Dermis microvascular lymphatic vessel endothelial cell (primary cell): Measurements from ENCODE around the gene DHRS1. TPM values are rescaled to one million over a fixed set of nuclear protein-coding genes. Genes with fewer than 3 reads are reported as not detected.
"Not testable (repeated sequence)": the region's sequence is repeated elsewhere in the genome, so short reads cannot be mapped to it uniquely, and the experiment has no call there.

Source experiments
- DNase-seq, 2 donors: peaks; one replicate each; pipeline versions ENCODE4 v3.0.0 to v3.0.0-alpha.2; 2010; ENCODE audit warnings: low read depth in 2 of 2
- total RNA-seq: library from RNA; depleted of rRNA; stranded (reverse); fragments of >200 nt; gene quantifications from 2 replicates; pipeline ENCODE4 v1.2.1, GENCODE V29; 2014

Gene DHRS1
- total RNA-seq, 1 donor from 2014 or later: 9.1 TPM

DNA sequence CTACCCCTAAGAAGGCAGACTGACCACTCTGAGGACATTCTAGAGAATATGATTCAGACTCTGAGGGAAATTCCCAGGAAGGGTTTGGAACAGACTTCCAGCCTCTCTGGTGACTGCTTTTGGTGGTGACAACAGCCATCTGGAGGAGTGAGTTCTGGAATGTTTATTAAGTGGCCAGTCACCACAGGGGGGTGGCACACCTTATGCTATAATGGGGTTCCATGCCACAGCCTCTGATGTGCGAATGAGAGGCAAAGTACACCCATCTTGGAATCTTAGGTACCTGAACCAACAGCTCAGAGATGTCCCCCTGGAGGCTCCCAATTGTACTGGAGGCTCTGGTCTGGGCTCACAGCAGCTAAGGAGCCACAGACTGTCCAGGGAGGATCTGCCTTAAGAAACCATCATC, 47.7 kb downstream of the DHRS1 start:
- DNase-seq: peak in 1 of 2 donors; percentile 14

DNA sequence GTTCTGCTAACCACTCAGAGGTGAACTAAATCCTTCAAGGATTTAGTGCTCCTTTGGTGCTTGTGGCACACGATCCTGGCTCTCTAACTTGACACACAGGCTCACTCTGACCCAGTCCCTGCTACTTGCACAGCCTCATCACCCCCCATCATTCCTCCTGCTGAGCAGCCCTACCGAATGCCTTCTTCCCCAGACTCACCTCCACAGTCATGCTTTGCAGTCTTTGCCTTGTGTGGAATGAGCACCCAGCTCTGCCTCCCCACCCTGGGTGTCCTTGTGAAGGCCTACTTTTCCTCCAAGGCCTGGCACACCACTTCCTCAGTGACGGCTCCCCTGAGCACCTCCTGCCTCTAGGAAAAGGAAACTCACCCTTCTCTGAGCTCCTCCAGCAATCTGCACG, 49.2 kb downstream of the DHRS1 start:
- no peak for DNase-seq

DNA sequence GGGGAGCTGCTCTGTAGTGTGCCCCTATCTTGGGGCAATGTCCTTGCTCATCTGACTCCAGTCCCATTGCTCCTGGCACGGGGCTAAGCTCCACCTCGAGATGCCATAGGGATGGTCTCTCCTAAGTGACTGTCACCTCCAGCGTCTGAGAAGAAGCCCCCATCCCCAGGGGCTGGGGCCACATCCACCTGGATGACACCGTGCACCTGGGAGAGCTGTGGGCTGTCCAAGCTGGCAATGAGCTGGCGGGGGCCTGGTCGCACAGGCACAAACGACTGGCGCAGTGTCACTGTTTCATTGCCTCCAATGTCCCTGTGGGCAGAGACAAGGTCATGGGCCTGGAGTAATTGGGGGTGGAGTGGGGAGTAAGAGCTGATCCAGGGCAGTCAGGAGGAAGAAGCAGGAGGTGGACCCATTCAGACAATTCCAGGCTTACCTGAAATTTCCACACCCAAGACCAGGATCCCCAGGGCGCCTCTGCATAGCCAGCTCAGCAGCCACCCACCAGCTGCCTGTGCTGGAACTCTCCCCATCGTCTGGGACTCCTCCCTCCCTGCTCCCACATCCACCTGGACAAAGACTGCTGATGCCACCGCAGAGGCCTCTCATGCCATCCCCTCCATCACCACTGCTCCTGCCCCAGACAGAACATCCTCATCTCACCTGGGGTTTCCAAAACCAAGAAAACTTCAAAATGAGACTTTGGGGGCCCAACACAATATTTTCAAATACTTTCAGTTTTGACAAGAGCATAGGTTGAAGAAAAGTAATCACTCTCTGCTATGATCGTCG, 50.2 kb downstream of the DHRS1 start:
- no peak for DNase-seq

DNA sequence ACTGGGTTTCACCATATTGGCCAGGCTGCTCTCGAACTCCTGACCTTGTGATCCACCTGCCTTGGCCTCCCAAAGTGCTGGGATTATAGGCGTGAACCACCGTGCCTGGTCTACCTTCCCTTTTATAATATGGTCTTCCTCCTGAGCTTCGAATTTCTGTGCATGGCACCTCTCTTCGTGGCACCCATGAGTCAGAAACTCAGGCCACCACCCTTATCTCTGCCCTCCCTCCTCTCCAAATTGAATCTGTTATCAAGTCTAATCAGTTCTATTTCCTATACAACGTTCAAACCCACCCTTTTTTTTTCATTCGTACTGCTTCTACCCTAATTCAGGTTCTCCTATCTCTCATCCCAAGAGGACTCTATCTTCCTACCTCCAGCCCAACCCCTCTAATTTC, 52.2 kb downstream of the DHRS1 start:
- DNase-seq: no peak

DNA sequence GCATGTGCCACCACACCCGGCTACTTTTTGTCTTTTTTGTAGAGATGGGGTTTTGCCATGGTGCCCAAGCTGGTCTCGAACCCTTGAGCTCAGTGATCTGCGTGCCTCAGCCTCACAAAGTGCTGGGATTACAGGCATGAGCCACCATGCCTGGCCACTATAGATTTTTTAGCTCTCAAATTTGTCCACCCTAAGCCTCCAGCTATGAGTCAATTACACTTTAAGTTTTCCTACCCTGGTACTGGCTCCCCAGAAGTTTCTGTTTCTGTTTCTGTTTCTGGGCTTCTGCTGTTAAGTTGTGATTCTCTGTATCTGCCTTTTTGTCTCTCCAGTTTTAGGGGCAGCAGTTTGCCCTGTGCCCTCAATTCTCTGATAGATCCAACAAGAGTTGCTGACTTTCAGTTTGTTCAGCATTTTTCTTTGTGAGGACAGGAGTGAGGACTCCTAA, 52.8 kb downstream of the DHRS1 start:
- no peak for DNase-seq

DNA sequence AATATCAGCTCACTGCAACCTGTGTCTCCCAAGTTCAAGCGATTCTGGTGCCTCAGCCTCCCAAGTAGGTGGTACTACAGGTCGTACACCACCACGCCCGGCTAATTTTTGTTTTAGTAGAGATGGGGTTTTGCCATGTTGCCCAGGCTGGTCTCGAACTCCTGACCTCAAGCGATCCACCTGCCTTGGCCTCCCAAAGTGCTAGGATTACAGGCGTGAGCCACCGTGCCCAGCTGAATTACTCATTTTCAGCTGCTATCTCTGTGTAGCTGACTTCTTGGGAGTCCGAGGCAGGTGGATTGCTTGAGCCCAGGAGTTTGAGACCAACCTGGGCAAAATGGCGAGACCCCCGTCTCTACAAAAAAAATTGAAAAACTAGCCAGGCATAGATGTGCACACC, 54.2 kb downstream of the DHRS1 start:
- not testable (repeated sequence) for DNase-seq

DNA sequence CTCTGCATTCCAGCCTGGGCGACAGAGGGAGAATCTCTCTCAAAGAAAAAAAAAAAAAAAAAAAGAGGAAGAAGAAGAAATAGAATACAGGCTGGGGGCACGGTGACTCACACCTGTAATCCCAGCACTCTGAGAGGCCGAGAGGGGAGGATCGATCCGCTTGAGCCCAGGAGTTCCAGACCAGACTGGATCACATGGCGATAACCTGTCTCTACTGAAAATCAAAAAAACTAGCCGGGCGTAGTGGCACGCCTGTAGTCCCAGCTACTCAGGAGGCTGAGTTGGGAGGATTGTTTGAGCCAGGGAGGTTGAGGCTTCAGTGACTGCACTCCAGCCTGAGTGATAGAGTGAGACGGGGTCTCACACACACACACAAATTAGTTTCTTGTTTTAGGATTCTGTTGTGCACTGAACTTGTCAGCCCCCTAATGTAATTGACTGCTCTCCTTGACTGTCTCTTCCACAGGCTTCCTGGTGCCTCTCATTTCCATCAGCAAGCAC, 56.2 kb downstream of the DHRS1 start:
- peak in 1 of 2 donors; percentile 47 for DNase-seq

DNA sequence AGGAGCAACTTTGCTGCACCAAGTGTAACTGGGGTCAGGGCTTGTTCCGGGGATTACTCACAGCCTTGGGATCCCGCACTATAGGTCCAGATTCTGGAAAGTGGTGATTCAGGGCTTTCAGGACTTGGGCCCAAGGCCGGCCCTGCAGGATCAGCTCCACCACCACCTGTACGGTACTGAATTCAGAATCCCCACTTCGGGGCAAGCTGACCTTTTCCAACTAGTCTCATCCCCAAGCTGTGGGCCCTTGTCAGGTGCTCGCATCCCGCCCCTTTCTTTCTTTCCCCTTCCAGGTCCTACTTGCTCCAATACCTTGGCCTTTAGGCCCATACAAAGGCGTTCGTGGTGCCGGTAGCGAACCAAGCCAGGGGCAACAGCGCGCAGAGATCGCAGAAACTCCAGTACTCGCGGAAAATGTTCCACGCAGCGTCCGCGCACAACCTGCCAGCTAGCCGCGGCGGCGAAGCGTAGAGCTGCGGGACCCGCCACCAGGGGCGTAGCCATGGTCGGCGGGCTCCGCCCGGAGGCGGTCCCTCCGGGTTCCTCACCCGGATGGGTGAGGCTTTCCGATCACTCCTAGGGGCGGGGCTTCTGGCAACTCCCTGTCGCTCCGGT, 57.6 kb downstream of the DHRS1 start:
- DNase-seq: peak; percentile 87 to 92

Other genes starting within 250 kb of the DHRS1 start
- gene CARMIL3, start 247.8 kb downstream of the DHRS1 start, total RNA-seq: under 0.01 TPM in 2 replicates
- not detected in 2 replicates for gene CPNE6, start 228.2 kb downstream of the DHRS1 start, total RNA-seq
- 7.6 TPM in 2 replicates for gene PCK2, start 205.5 kb downstream of the DHRS1 start, total RNA-seq
- 67.9 and 68.9 TPM in 2 replicates for gene DCAF11, start 185.0 kb downstream of the DHRS1 start, total RNA-seq
- gene NRL, start 184.8 kb downstream of the DHRS1 start, total RNA-seq: 1.4 and 1.8 TPM in 2 replicates
- gene FITM1, start 169.1 kb downstream of the DHRS1 start, total RNA-seq: 0.39 and 0.63 TPM in 2 replicates
- gene PSME1, start 163.6 kb downstream of the DHRS1 start, total RNA-seq: 116 and 144 TPM in 2 replicates
- 16.4 and 23.1 TPM in 2 replicates for gene EMC9, start 158.2 kb downstream of the DHRS1 start, total RNA-seq
- 119 and 163 TPM in 2 replicates for gene PSME2, start 153.2 kb downstream of the DHRS1 start, total RNA-seq
- gene RNF31, start 152.3 kb downstream of the DHRS1 start, total RNA-seq: 20.4 and 31.1 TPM in 2 replicates
- 38.8 and 41.8 TPM in 2 replicates for gene IRF9, start 138.5 kb downstream of the DHRS1 start, total RNA-seq
- gene REC8, start 127.7 kb downstream of the DHRS1 start, total RNA-seq: 1.0 and 1.7 TPM in 2 replicates
- 32.0 and 32.7 TPM in 2 replicates for gene IPO4, start 111.0 kb downstream of the DHRS1 start, total RNA-seq
- gene TM9SF1, start 104.3 kb downstream of the DHRS1 start, total RNA-seq: 33.9 and 56.0 TPM in 2 replicates
- gene TSSK4, start 94.1 kb downstream of the DHRS1 start, total RNA-seq: not detected in 2 replicates
- 11.7 and 15.9 TPM in 2 replicates for gene CHMP4A, start 86.3 kb downstream of the DHRS1 start, total RNA-seq
- gene MDP1, start 83.7 kb downstream of the DHRS1 start, total RNA-seq: 7.0 and 10.0 TPM in 2 replicates
- 172 and 193 TPM in 2 replicates for gene NEDD8, start 67.4 kb downstream of the DHRS1 start, total RNA-seq
- gene GMPR2, start 66.9 kb downstream of the DHRS1 start, total RNA-seq: 81.9 and 90.5 TPM in 2 replicates
- gene TINF2, start 57.2 kb downstream of the DHRS1 start, total RNA-seq: 39.9 and 57.3 TPM in 2 replicates
- 0.38 and 0.64 TPM in 2 replicates for gene TGM1, start 36.6 kb downstream of the DHRS1 start, total RNA-seq
- 10.7 and 19.7 TPM in 2 replicates for gene RABGGTA, start 28.2 kb downstream of the DHRS1 start, total RNA-seq
- gene NOP9, start 70 bp upstream of the DHRS1 start, total RNA-seq: 23.0 and 24.8 TPM in 2 replicates
- gene CIDEB, start 8.2 kb upstream of the DHRS1 start, total RNA-seq: 1.5 and 2.4 TPM in 2 replicates
- 2.1 and 3.2 TPM in 2 replicates for gene LTB4R2, start 10.4 kb upstream of the DHRS1 start, total RNA-seq
- 2.0 and 2.2 TPM in 2 replicates for gene LTB4R, start 11.7 kb upstream of the DHRS1 start, total RNA-seq
- 29.3 and 51.2 TPM in 2 replicates for gene ADCY4, start 35.3 kb upstream of the DHRS1 start, total RNA-seq
- 1.4 and 1.8 TPM in 2 replicates for gene RIPK3, start 40.2 kb upstream of the DHRS1 start, total RNA-seq
- gene NFATC4, start 68.4 kb upstream of the DHRS1 start, total RNA-seq: 0.76 and 1.0 TPM in 2 replicates
- gene NYNRIN, start 99.2 kb upstream of the DHRS1 start, total RNA-seq: 3.3 and 4.2 TPM in 2 replicates
- gene CBLN3, start 129.9 kb upstream of the DHRS1 start, total RNA-seq: 0.13 and 0.39 TPM in 2 replicates
- gene KHNYN, start 130.2 kb upstream of the DHRS1 start, total RNA-seq: 36.2 and 42.5 TPM in 2 replicates
- gene SDR39U1, start 143.0 kb upstream of the DHRS1 start, total RNA-seq: 5.0 and 8.5 TPM in 2 replicates
- not detected in 2 replicates for gene CMA1, start 208.5 kb upstream of the DHRS1 start, total RNA-seq